Ramos (cell line): Measurements from ENCODE around the gene ASS1.

Source experiments
- in situ Hi-C: fragments of 300-500 bp; cut with MboI; formaldehyde crosslinking; loops from one replicate; pipeline ENCODE4 v1.14.3; 2022; ENCODE audit warnings: low sequenced_read_pairs; ENCODE audit not compliant: unreplicated experiment

ASS1 gene

GRCh38 chr9:130468566-130468965 is 23.8 kb downstream of the ASS1 start:
- in situ Hi-C loops: loop anchor here (5.0 kb wide), 1 partner anchor 204 kb away; no protein-coding TSS in a partner anchor

- in situ Hi-C loops: no loop called here
Measured at GRCh38 chr9:130470269-130470668, 25.5 kb downstream of the ASS1 start.

DNA sequence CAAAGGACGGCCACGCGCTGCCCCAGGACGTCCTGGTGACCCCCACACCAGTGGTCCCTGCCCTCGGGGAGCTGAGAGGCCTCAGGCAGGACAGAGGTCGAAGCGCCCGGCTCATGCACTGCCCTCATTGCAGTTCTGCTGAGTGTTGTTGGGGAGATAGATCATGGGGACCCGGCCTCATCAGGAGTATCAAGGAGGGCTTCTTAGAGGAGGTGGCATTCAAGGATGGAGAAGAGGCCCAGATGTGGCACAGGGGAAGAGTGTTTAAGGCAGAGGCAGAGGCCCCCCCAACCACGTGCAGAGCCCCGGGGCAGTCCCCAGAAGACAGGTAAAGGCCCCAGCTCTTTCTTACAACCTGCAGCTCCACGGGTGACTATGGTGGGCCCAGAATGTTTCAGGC is 26.2 kb downstream of the ASS1 start:
- in situ Hi-C loops: no loop called here

GRCh38 chr9:130471411-130472183 is 26.8 kb downstream of the ASS1 start:
- in situ Hi-C loops: no loop called here

DNA sequence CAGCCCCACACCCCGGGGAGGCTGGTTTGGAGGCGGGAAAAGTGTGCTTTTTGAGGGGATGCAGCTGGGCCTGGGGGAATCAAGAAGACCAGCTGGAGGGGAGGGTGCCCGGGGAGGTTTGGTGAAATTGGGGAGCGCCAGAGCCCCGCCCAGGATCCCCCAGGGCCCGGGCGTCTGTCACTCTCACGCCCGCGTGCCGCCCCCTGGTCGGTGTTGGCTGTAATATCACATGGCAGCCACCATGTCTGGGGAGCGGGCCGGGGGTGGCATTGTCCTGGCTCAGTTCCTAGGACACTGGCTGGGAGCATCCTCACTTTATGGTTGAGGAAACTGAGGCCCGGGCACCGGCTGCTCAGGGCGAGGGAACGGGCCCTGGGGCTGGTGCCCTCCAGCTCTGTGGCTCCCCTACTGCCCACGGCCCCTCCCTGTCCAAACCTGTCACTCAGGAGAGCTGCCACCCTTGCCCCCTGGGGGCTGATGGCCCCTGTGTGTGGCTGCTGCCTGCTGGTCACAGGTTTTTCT is 27.5 kb downstream of the ASS1 start:
- in situ Hi-C loops: no loop called here

DNA sequence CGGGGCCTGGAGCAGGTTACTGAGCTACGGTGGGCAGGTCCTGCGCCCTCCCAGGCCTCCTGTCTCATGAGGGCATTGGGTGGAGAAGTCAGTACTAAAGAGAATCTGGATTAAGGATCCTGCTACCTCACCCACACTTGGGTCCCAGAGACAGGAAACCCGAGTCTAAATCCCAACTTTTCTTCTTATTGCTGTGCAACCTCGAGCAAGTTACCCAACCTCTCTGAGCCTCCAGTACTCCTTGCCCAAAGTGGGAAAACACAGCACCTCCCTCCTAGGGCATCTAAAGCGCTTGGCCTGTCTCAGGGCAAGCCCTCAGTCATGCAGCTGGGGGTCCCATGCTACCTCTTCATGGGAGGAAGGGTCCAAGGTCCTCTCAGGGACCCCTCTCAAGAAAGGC is 28.2 kb downstream of the ASS1 start:
- in situ Hi-C loops: no loop called here

GRCh38 chr9:130473566-130473965 is 28.8 kb downstream of the ASS1 start:
- in situ Hi-C loops: no loop called here

GRCh38 chr9:130474106-130474505 is 29.3 kb downstream of the ASS1 start:
- in situ Hi-C loops: no loop called here

DNA sequence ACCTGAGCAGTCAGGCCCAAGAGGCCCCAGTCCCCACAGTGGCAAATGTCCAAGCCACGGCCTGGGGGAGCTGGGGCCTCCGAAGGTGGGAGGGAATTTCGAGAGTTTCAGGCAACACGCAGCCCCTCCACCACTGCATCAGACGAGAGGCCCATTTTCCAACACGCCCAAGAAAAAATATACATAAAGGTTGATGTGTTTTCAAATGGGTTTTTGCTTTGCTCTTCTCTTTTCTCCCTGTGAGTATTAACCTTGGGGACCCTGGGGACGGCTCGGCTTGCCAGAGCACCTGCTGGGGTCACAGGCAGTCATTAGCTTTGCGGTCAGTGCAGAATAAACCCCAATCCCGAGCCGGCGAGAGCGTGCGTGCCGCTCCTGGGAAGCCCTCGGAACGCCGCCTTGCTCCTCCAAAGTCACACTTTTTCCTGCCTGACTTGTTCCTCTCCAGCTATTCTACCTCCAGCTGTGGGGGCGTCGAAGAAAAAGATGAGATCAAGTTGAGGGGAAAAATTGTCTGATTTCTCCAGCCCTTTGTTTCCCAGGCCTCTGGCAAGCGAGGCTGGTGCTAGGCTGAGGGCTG is 31.5 kb downstream of the ASS1 start:
- in situ Hi-C loops: no loop called here

GRCh38 chr9:130477564-130477963 is 32.8 kb downstream of the ASS1 start:
- in situ Hi-C loops: no loop called here

DNA sequence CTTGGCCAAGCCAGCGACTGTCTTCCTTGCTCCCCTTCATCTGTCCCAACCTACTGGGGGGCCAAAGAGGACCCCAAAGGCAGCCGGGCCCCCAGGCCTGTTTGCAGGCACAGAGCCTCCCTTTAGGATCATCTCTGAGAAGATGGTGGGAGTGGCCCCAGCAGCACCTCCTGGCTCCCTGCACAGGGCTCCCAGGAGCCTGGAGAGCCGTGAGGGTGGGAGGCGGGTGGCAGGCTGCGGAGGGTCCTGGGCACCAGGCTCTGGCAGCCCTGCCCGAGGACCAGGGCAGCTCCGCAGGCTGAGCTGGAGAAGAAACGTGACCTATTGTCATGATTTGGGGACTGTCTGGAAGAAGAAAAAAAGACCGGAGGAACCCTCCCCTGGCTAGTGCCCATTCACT is 33.4 kb downstream of the ASS1 start:
- in situ Hi-C loops: no loop called here

DNA sequence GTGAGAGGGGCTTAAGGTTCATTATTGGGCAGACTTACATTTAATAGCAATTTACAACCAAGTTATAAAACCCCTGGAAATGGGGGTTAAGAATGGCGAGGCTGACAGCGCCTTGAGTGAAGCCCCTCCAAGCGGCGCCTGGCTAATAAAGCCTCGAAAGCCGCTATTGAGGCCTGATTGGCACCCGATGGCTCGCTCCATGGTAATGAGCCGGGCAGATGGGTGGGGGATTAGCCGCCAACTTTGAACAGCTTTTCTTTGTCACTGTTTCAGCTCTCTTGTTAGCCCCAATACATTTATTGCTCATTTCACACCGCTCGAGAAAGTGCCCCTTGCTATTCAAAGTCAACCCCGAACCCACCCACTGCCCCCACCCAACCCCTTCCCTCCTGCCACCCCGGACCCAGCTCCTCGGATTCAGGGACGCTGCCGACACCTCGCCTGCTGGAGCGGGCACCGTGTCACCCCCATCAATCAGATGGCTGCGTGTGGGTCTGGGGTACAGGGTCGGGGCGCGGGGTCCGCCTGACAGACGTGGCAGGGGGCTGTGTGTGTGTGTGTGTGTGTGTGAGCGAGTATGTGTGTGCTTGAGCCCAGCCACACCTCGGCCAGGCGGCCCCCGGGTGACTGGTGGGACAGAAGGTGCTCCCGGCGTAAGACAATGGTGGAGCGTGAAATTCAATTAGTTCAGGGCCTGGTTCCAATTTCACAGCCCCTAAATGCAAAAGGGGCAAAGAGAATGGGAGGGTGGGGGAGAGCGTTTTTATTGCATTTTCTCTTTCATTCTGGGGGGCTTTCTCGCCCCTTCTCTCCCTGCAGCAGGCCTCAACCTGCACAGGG is 34.2 kb downstream of the ASS1 start:
- in situ Hi-C loops: no loop called here

- in situ Hi-C loops: no loop called here
Measured at GRCh38 chr9:130479587-130479986, 34.8 kb downstream of the ASS1 start.

- in situ Hi-C loops: no loop called here
Measured at GRCh38 chr9:130480673-130481072, 35.9 kb downstream of the ASS1 start.

GRCh38 chr9:130482463-130482862 is 37.7 kb downstream of the ASS1 start:
- in situ Hi-C loops: no loop called here

GRCh38 chr9:130483371-130483971 is 38.7 kb downstream of the ASS1 start:
- in situ Hi-C loops: no loop called here

- in situ Hi-C loops: no loop called here
Measured at GRCh38 chr9:130484362-130485072, 39.8 kb downstream of the ASS1 start.

DNA sequence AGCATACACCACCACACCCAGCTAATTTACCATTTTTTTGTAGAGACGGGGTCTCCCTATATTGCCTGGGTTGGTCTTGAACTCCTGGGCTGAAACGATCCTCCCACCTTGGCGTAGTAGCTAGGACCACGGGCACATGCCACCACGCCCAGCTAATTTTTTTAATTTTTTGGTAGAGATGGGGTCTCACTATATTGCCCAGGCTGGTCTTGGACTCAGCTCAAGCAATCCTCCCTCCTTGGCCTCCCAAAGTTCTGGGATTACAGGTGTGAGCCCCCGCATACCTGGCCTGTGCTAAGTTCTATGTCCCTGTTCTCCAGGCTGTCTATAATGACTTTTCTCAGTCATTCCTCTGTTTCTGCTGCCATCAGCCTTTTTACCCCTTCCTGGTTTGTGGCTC is 41.3 kb downstream of the ASS1 start:
- in situ Hi-C loops: no loop called here

DNA sequence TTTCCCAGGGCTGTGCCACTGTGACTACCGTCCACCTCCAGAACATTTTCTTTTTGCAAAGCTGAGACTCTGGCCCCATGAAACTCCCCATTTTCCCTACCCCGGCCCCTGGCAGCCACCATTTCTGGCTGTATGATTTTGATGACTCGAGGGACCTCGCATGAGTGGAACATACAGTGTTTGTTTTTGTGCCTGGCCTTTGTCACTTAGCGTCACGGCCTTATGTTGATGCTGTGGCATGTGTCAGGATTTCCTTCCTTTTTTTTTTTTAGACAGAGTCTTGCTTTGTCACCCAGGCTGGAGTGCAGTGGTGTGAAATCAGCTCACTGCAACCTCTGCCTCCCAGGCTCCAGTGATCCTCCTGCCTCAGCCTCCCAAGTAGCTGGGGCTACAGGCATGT is 42.7 kb downstream of the ASS1 start:
- in situ Hi-C loops: no loop called here
